HG03442 (cell line): ENCODE results near the gene TTF1.

Experiments
- ATAC-seq: cut with Tn5 transposase; IDR thresholded peaks from one replicate; pipeline ENCODE4 v1.9.1; 2021; ENCODE audit warnings: mild to moderate bottlenecking, moderate library complexity; ENCODE audit not compliant: unreplicated experiment

TTF1 gene

GRCh38 chr9:132369421-132369820 is 37.2 kb downstream of the TTF1 start:
- ATAC-seq = no peak

- no peak for ATAC-seq
These were observed 38.9 kb downstream of the TTF1 start for GRCh38 chr9:132367613-132368313.

DNA sequence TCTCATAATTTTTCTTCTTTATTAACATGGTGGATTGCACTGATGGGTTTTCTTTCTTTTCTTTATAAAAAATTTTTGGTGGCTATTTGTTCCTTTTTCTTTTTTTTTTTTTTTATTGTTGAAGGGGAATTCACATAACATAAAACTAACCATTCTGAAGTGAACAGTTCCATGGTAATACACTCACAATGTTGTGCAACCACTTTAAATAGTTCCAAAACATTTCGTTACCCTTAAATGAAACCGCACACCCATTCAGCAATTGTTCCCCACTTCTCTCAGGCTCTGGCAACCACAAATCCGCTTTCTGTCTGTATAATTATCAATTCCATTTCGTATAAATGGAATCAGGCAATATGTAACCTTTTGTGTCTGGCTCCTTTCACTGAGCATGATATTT is 40.2 kb downstream of the TTF1 start:
- ATAC-seq = no peak

- ATAC-seq = no peak
These were observed 40.7 kb downstream of the TTF1 start for GRCh38 chr9:132365986-132366385.

DNA sequence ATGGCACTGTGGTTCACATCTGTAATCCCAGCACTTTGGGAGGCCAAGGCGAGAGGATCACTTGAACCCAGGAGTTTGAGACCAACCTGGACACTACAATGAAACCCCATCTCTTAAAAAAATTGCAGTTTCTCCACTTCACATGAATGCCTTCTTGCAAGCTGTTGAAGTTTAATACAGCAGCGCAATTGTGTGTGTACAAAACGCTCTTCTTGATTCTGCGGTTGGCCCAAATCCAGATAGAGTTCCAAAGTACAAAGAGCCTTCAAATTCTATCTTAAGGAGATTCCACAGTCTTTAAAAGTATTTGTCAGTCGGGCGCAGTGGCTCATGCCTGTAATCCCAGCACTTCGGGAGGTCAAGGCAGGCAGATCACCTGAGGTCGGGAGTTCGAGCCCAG is 42.6 kb downstream of the TTF1 start:
- ATAC-seq = no peak

- ATAC-seq = no peak
These were observed 48.9 kb downstream of the TTF1 start for GRCh38 chr9:132357764-132358163.

GRCh38 chr9:132356324-132356924 is 50.2 kb downstream of the TTF1 start:
- ATAC-seq = no peak

- peak; percentile 81 for ATAC-seq
These were observed 51.8 kb downstream of the TTF1 start, which contains the start of gene SETX for GRCh38 chr9:132354637-132355355. SETX (minus strand) TSS chr9:132354986; CDS start chr9:132349428, 5,558 bp downstream.

- no peak for ATAC-seq
These were observed 55.1 kb downstream of the TTF1 start for GRCh38 chr9:132351404-132352045.

GRCh38 chr9:132350861-132351315 is 55.8 kb downstream of the TTF1 start:
- ATAC-seq = no peak

GRCh38 chr9:132348676-132349075 is 58.0 kb downstream of the TTF1 start:
- no peak for ATAC-seq

GRCh38 chr9:132346177-132346576 is 60.5 kb downstream of the TTF1 start:
- ATAC-seq = no peak

DNA sequence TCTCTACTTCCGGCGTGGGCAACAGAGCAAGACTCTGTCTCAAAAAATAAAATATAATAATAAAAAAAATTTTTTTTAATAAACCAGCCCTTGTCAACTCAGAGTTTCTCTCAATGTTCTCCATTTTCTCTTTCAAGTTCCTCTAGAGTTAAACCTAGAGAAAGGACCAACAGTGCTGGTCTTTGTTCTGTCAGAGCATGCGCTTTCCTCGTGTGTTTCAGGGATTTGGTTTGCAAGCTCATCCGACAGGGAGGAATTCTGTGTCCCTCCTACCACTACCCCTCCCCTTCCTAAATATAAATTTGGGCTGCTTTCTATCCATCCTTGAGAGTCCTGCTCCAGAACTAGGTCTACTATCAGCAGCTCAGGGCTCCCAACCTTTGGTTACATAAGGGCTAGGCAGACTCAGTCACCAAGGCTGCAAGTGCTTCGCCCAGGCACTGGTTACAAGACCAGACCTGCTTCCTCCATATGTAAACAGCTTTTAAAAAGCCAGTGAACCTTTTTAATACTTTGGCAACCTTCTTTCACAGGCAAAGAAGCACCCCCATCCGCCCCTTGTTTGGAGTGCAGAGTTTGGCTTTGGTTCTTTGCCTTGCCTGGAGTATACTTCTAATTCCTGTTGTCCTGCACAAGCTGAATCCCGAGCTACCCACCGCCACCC is 65.3 kb downstream of the TTF1 start:
- no peak for ATAC-seq

DNA sequence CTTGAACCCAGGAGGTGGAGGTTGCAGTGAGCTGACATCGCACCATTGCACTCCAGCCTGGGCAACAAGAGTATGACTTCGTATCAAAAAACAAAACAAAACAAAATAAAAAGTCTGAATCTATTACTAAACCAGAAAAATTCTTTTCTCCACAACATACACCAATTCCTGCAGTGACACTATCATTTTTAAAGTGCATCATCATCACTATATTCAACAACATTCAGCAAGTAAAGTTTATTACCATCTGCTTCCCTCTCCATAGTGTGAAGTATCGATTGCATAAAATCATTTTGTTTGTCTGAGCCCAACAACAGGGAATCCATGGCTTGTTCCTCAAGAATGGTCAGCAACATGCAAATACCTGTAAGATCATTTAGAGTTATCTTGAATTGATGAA is 72.3 kb downstream of the TTF1 start:
- no peak for ATAC-seq

DNA sequence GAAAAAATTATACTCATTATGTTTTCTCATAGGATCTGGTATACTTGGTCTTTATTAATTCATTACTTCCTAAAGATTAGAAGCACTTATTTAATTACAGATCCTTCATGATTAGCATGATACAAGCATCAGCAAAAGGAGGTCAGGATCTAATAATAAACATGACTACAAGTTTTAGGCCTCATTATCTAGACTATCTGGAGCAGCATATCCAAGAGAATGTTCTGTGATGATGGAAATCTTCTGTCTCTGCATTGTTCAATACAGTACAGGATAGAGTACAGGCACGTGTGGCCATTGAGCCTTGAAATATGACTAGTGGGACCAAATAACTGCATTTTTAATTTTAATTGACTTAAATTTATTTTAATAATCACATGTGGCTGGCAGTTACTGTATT is 73.1 kb downstream of the TTF1 start:
- ATAC-seq = no peak

DNA sequence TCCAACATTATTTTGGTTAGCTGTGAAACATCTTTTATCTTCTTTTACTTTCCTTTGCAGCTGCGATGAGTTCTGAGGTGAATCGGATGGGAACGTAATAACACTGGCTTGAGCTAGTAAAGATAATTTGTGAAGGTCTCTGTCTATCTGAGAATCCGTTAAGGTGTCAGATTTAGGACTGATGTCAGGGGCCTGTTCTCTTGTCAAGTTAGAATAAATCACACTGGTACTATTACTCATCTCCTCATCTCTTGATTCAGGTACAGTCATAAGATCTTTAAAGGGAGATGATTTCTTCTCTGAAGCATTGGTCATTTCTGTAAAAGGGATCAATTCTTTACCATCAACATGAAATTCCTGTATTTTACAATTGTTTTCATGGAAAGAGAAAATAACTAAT is 78.1 kb downstream of the TTF1 start:
- no peak for ATAC-seq

DNA sequence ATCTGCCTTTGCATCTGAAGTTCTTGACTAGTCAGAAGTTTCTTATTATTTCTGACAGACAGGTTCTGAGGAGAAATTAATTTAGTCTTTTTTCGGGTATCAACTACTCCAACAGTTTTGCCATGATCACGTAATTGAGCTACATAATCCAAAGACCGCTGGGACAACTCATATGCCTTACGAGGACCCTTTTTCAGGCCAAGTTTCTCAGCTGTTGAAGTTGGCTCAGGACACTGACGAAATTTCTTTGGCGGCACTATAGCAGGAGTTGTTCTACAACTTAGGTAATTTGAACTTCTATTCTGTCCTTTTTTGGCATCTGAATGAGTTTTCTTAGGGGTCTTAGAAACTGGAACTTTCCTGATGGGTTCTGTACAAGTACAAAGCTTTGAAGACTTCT is 79.1 kb downstream of the TTF1 start:
- ATAC-seq = no peak
